ENCODE data around the gene VIM.

Gene VIM

GRCh38 chr10:17210361-17210760 is 17.7 kb upstream of the VIM start:
- DNase-seq: no peak

- no peak for DNase-seq
These were observed 15.2 kb upstream of the VIM start for GRCh38 chr10:17212802-17213221.

GRCh38 chr10:17213646-17214349 is 14.2 kb upstream of the VIM start:
- DNase-seq: no peak

- DNase-seq: no peak
These were observed 13.5 kb upstream of the VIM start for GRCh38 chr10:17214526-17214925.

- DNase-seq: no peak
These were observed 12.9 kb upstream of the VIM start for GRCh38 chr10:17214971-17215781.

GRCh38 chr10:17215782-17216122 is 12.3 kb upstream of the VIM start:
- DNase-seq: no peak

- DNase-seq: no peak
These were observed 11.7 kb upstream of the VIM start for GRCh38 chr10:17216217-17216900.

GRCh38 chr10:17216901-17217395 is 11.1 kb upstream of the VIM start:
- DNase-seq: no peak

- DNase-seq: no peak
These were observed 10.3 kb upstream of the VIM start for GRCh38 chr10:17217631-17218232.

GRCh38 chr10:17219024-17219423 is 9.0 kb upstream of the VIM start:
- DNase-seq: no peak

- no peak for DNase-seq
These were observed 7.4 kb upstream of the VIM start for GRCh38 chr10:17220652-17221100.

GRCh38 chr10:17222329-17222728 is 5.7 kb upstream of the VIM start:
- no peak for DNase-seq

GRCh38 chr10:17225808-17226207 is 2.2 kb upstream of the VIM start:
- DNase-seq: no peak

GRCh38 chr10:17226891-17227303 is 1.1 kb upstream of the VIM start:
- no peak for DNase-seq

GRCh38 chr10:17227367-17228090 is 512 bp upstream of the VIM start:
- no peak for DNase-seq

- DNase-seq: peak; percentile 37
These were observed 1.1 kb downstream of the VIM start for GRCh38 chr10:17229016-17229716.

- no peak for DNase-seq
These were observed 1.6 kb downstream of the VIM start for GRCh38 chr10:17229717-17229966.

GRCh38 chr10:17229967-17230682 is 2.1 kb downstream of the VIM start:
- DNase-seq: no peak

GRCh38 chr10:17231788-17232187 is 3.7 kb downstream of the VIM start:
- DNase-seq: no peak

GRCh38 chr10:17232276-17232960 is 4.4 kb downstream of the VIM start:
- DNase-seq: no peak
